Measurements from ENCODE around the gene RGMA.

DNA sequence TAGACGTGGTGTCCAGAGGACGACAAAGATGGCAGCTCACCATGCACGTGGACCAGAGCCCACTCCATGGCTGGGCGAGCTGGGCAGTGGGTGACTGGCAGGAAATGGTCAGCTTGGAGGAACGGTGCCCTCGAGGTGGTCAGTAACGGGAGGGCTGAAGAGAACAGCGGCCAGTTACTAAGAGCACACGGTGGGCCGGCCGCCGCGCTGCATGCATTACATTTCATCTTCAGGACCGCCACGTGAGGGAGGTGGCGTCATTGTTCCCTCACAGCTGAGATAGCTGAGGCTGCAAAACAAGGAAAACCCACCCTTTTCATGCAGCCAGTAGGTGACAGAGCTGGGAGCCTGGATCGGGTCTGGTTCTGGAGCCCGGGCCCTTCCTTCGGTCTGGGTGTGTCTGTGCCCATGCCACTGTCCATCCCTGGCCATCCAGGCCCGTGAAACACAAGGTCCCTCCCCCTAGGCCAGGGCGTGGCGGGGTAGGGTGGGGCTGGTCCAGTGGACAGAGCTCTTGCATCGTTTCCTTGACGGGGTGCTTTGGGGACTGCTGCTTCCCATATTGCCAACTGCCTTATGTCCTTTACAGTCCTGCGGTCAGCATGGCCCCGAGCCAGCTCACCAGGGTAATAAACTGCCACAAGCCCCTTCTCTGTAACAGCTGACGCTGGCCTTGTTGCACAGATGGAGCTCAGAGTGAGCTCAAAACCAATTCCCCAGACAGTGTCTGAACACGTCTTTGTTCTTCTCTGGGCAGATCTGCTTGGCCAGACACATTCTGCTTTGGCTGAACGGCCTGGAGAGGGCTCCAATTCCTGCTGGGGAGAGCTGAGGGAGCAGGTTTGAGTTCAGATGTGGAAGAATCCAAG, 51.8 kb downstream of the RGMA start:
- TF ChIP-seq FOXP2 (optimal IDR thresholded peaks at IDR 0.05; ENCODE audit: borderline replicate concordance, extremely low read depth, extremely low read length, insufficient read depth) (no peak), POLR2AphosphoS5 (IDR thresholded peaks at IDR 0.05; ENCODE audit: low read depth, low read length) (no peak)

Measured in PFSK-1 (cell line).